ENCODE data around the gene CPS1. TPM values are rescaled to one million over a fixed set of nuclear protein-coding genes. Genes with fewer than 3 reads are reported as not detected.

Gene CPS1
- total and polyA plus RNA-seq, 2 experiments from 2014 or later = 5.5 to 11.0 TPM

DNA sequence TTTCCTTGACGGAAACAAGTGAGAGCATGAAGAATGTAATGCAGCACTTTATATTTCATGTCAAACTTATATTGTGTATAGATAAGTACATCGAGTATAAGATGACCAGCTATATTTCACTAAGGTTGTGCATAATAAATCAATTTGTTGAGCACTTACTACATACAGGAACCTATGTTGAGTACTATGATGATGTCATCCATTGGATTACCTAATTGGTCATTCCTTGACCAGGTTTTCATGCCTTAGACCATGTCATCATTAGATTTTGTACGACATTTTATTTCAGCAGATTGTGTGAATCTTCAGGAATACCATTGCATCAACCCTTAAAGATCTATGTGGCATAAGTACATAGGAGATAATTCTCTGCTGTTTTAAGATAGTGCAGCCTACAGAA, 119.7 kb downstream of the CPS1 start (continued):
- TF ChIP-seq, protein P1, sequence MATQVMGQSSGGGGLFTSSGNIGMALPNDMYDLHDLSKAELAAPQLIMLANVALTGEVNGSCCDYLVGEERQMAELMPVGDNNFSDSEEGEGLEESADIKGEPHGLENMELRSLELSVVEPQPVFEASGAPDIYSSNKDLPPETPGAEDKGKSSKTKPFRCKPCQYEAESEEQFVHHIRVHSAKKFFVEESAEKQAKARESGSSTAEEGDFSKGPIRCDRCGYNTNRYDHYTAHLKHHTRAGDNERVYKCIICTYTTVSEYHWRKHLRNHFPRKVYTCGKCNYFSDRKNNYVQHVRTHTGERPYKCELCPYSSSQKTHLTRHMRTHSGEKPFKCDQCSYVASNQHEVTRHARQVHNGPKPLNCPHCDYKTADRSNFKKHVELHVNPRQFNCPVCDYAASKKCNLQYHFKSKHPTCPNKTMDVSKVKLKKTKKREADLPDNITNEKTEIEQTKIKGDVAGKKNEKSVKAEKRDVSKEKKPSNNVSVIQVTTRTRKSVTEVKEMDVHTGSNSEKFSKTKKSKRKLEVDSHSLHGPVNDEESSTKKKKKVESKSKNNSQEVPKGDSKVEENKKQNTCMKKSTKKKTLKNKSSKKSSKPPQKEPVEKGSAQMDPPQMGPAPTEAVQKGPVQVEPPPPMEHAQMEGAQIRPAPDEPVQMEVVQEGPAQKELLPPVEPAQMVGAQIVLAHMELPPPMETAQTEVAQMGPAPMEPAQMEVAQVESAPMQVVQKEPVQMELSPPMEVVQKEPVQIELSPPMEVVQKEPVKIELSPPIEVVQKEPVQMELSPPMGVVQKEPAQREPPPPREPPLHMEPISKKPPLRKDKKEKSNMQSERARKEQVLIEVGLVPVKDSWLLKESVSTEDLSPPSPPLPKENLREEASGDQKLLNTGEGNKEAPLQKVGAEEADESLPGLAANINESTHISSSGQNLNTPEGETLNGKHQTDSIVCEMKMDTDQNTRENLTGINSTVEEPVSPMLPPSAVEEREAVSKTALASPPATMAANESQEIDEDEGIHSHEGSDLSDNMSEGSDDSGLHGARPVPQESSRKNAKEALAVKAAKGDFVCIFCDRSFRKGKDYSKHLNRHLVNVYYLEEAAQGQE (IDR thresholded peaks at IDR 0.05; ENCODE audit: unreplicated experiment) = no peak
- TF ChIP-seq ZNF114 (CRISPR knock-in tag; IDR thresholded peaks at IDR 0.05) (no peak), JUNB (IDR thresholded peaks at IDR 0.05; ENCODE audit: unreplicated experiment) (no peak), ETS1 (IDR thresholded peaks at IDR 0.05) (no peak), CTCF (conservative IDR thresholded peaks at IDR 0.05; ENCODE audit: low read depth in 2 of 2) (no peak), EZH2 (IDR thresholded peaks at IDR 0.05; ENCODE audit: low read depth, unreplicated experiment) (no peak), ZNF331 (CRISPR knock-in tag; IDR thresholded peaks at IDR 0.05; ENCODE audit: low read depth) (no peak), STAT1 (IDR thresholded peaks at IDR 0.05; ENCODE audit: unreplicated experiment) (no peak), POLR2AphosphoS5 (IDR thresholded peaks at IDR 0.05; ENCODE audit: low read depth) (no peak)

DNA sequence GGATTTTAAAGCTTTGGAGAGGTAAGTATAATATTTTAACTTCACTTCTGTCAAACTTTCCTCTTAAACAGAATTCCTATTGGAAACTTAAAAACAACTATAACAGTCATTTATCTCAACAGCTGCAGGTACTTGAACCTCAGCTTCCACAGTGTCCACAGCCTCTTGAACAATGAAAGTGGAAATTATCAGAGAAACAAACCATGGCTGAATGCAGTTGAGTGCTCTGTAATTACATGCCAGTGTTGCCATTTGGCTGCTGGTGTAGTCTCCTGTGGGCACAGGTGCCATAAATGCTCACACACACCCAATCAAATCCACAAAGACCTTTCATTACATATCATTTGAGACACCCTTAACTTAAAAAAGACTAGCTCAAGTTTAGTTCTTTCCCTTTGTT, 125.1 kb downstream of the CPS1 start:
- Histone ChIP-seq H3K27ac (ENCODE audit: low read depth) (no peak overlapping the region), H3K27me3 (ENCODE audit: insufficient read depth) (no peaks in the 10 kb centered on the region), H2AFZ (no peak overlapping the region), H3K9me2 (ENCODE audit: insufficient read depth) (peaks cover 2% of the 10 kb centered on the region; the same call in 1 of the 2 replicates), H4K20me1 (replicated peaks; ENCODE audit: insufficient read depth) (no peaks in the 10 kb centered on the region), H3K4me1 (ENCODE audit: insufficient read depth) (no peaks in the 10 kb centered on the region), H3K36me3 (ENCODE audit: insufficient read depth) (no peaks in the 10 kb centered on the region), H3K4me3 (no peak overlapping the region), H3K79me2 (replicated peaks; ENCODE audit: insufficient read depth) (no peaks in the 10 kb centered on the region), H3F3A (replicated peaks; ENCODE audit: low read depth) (no peaks in the 10 kb centered on the region), H3K4me2 (no peak overlapping the region)
- Mint-ChIP-seq H3K4me3 (no peak overlapping the region), H3K27ac (no peak overlapping the region), H3K4me1 (peaks cover 5% of the 10 kb centered on the region), H3K9me3 (no peaks in the 10 kb centered on the region), H3K27me3 (ENCODE audit: insufficient read depth, low read depth, poor library complexity) (no peaks in the 10 kb centered on the region), H3K36me3 (ENCODE audit: low read depth) (no peaks in the 10 kb centered on the region)
- DNase-seq (ENCODE audit: low spot score) (no peak), ATAC-seq (no peak)
- TF ChIP-seq STAT1 (IDR thresholded peaks at IDR 0.05; ENCODE audit: unreplicated experiment) (no peak), CTCF (conservative IDR thresholded peaks at IDR 0.05; ENCODE audit: low read depth in 2 of 2) (no peak), EZH2phosphoT487 (IDR thresholded peaks at IDR 0.05; ENCODE audit: unreplicated experiment) (no peak)
